GM12873 (cell line): ENCODE data around the gene CDC25B.

Source experiments
- TF ChIP-seq, protein P1 (sequence below): IDR thresholded peaks from 2 replicates; pipeline ENCODE4 v1.5.1; 2012; ENCODE audit warnings: low read depth, mild to moderate bottlenecking, moderate library complexity, low read length, control low read depth; ENCODE audit not compliant: insufficient read depth; ENCODE audit errors: missing control alignments

CDC25B gene

DNA sequence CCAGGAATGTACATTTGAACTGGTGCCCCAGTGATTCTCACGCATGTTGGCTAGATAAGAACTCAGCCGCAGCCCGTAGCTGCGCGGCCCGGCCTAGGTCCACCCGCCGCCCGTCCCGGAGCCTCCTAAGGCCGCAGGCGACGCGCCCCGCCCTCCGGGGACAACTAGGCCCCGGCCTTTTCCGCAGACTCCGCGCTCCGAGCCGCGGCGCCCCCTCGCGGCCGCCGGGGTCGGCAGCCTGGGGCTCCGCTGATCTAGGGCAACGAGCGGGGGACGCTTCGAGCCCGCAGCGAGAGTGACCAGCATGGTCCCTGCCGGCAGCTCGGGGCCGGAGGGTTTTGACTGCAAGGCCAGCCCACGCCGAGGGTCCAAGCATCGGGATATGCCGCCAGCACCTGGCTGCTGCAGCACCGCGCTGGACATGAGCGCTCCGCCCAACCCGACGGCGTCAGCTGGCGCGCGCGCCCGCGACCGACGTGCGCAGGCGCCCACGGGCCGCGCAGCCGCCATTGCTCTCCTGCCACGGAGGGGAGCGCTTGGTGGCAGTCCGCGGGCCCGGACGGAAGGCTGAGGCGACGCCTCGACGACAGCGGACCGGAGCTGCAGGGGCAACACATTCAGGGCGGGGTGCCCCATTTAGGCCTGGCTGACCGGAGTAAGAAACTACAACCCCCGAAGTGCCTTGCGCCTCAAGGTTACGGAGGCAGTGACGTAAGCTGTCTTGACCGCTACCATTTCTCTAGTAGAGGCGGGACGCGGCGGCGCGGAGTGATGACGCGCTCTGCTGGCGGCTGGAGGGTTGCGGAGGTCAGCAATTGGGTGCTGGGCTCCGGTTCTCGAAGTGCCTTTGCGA is 24.2 kb downstream of the CDC25B start, which contains the start of gene AP5S1:
Gene AP5S1, plus strand, starts transcription at position 500 of the 853 bp plus-strand sequence. CDS start 1,571 bp downstream, outside the sequence.
- TF ChIP-seq, protein P1, sequence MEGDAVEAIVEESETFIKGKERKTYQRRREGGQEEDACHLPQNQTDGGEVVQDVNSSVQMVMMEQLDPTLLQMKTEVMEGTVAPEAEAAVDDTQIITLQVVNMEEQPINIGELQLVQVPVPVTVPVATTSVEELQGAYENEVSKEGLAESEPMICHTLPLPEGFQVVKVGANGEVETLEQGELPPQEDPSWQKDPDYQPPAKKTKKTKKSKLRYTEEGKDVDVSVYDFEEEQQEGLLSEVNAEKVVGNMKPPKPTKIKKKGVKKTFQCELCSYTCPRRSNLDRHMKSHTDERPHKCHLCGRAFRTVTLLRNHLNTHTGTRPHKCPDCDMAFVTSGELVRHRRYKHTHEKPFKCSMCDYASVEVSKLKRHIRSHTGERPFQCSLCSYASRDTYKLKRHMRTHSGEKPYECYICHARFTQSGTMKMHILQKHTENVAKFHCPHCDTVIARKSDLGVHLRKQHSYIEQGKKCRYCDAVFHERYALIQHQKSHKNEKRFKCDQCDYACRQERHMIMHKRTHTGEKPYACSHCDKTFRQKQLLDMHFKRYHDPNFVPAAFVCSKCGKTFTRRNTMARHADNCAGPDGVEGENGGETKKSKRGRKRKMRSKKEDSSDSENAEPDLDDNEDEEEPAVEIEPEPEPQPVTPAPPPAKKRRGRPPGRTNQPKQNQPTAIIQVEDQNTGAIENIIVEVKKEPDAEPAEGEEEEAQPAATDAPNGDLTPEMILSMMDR: peak; percentile 91

- TF ChIP-seq, protein P1: no peak
These were observed 25.0 kb downstream of the CDC25B start for GRCh38 chr20:3820901-3821727.

DNA sequence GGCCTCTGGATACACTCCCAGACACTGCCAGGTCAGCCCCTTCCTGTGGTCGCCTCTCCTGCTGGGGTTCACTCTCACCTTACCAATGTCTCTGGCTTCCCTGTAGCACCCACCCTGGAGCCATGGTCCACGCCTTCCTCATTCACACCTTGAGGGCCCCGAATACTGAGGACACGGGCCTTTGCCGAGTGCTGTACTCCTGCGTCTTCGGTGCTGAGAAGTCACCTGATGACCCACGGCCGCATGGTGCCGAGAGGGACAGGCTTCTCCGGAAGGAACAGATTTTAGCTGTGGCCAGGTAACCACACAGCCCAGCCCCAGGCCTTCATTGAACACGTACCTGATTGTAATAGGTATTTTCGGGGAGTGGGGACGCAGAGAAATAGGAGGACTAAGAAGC is 25.9 kb downstream of the CDC25B start:
- TF ChIP-seq, protein P1: no peak

GRCh38 chr20:3823881-3824280 is 27.8 kb downstream of the CDC25B start:
- TF ChIP-seq, protein P1: no peak

GRCh38 chr20:3825526-3825925 is 29.4 kb downstream of the CDC25B start:
- TF ChIP-seq, protein P1: peak; percentile 5

DNA sequence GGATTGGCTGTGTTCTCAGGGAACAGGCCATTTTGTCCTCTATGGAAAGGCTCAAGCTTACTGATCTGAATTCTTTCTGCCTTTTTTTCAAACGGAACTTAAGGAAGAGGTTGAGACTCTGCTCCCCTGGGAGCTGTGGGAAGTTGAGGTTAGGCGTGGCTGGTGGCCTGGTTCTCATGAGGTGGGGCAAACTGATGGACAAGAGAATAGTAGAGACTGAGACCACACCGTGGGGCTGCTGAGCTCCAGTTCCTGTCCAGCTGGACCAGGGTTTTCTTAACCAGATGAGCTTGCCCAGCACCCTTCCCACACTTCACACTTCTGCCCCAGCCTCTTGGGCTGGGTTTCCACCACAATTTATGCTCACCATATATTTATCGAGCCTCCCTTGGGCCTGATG is 30.3 kb downstream of the CDC25B start:
- TF ChIP-seq, protein P1: no peak

DNA sequence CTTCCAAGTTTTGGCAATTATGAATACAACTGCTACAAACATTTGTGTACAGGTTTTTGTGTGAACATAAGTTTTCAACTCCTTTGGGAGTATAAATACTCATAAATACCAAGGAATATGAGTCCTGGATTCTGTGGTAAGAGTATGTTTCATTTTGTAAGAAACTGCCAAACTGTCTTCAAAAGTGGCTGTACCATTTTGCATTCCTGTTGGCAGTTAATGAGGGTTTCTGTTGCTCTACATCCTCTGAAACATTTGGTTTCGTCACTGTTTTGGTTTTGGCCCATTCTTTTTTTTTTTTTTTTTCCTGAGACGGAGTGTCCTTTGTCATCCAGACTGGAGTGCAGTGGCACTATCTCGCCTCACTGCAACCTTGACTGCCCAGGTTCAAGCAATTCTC is 32.7 kb downstream of the CDC25B start:
- TF ChIP-seq, protein P1: no peak
